CD4-positive, CD25-positive, alpha-beta regulatory T cell (primary cell): ENCODE results near the gene C14orf132. TPM values are rescaled to one million over a fixed set of nuclear protein-coding genes. Genes with fewer than 3 reads are reported as not detected.
A peak's percentile ranks its signal among the peaks of the same experiment; 100 is the strongest.

Source experiments
- ATAC-seq, 2 donors: fragments of 150-1000 bp; cut with Tn5 transposase; one replicate each; pipeline ENCODE4 v1.10.0; 2021; ENCODE audit warnings: low read depth in 2 of 2, moderate number of reproducible peaks in 2 of 2, moderate library complexity in 1 of 2
- DNase-seq, 3 donors: peaks; one replicate each; pipeline versions ENCODE4 v3.0.0 to v3.0.0-alpha.2; 2012 to 2022; ENCODE audit warnings: mixed read lengths in 1 of 3
- H3K27ac ChIP-seq: one replicate; pipeline ENCODE4 v1.7.0; 2013; ENCODE audit warnings: mild to moderate bottlenecking, low read length; ENCODE audit not compliant: insufficient read depth, poor library complexity, severe bottlenecking
- H3K27me3 ChIP-seq: one replicate; pipeline ENCODE4 v1.7.0; 2013; ENCODE audit warnings: low read length; ENCODE audit not compliant: control insufficient read depth, insufficient read depth
- H3K36me3 ChIP-seq: one replicate; pipeline ENCODE4 v1.7.0; 2013; ENCODE audit warnings: mild to moderate bottlenecking, low read length, moderate library complexity; ENCODE audit not compliant: control insufficient read depth, insufficient read depth
- H3K4me1 ChIP-seq: 2 replicates; pipeline ENCODE4 v1.7.0; 2013; ENCODE audit warnings: mild to moderate bottlenecking, low read length; ENCODE audit not compliant: insufficient read depth, control insufficient read depth, poor library complexity, severe bottlenecking
- H3K4me3 ChIP-seq: one replicate; pipeline ENCODE4 v1.7.0; 2013; ENCODE audit warnings: low read depth, mild to moderate bottlenecking, low read length, moderate library complexity
- H3K9me3 ChIP-seq, 2 experiments: 1 replicate in 1 of 2; 2 replicates in 1 of 2; pipeline ENCODE4 v1.7.0; 2013; ENCODE audit warnings: low read length in 2 of 2, mild to moderate bottlenecking in 1 of 2, moderate library complexity in 1 of 2; ENCODE audit not compliant: control insufficient read depth in 2 of 2
- H3K27ac Mint-ChIP-seq, 3 donors: one replicate each; pipeline ENCODE4 v1.8.0; 2020 to 2022; ENCODE audit warnings: mild to moderate bottlenecking in 3 of 3, mixed read lengths in 3 of 3, moderate library complexity in 2 of 3
- H3K27me3 Mint-ChIP-seq: one replicate; pipeline ENCODE4 v1.8.0; 2022; ENCODE audit warnings: mild to moderate bottlenecking, mixed read lengths
- H3K36me3 Mint-ChIP-seq: one replicate; pipeline ENCODE4 v1.8.0; 2020; ENCODE audit warnings: mixed read lengths
- H3K4me1 Mint-ChIP-seq, 4 donors: one replicate each; pipeline ENCODE4 v1.8.0; 2020 to 2022; ENCODE audit warnings: mixed read lengths in 4 of 4, mild to moderate bottlenecking in 1 of 4
- H3K4me3 Mint-ChIP-seq, 4 donors: one replicate each; pipeline ENCODE4 v1.8.0; 2020 to 2022; ENCODE audit warnings: mild to moderate bottlenecking in 4 of 4, mixed read lengths in 4 of 4, moderate library complexity in 3 of 4
- H3K9me3 Mint-ChIP-seq, 7 donors: one replicate each; pipeline ENCODE4 v1.8.0; 2020 to 2022; ENCODE audit warnings: mixed read lengths in 7 of 7, mild to moderate bottlenecking in 3 of 7, moderate library complexity in 2 of 7
- polyA plus RNA-seq, 4 donors: library from polyadenylated mRNA; unstranded; fragments of 300-500 nt; fragmentation: Illumina TruSeq; gene quantifications; one replicate each; pipeline ENCODE4 v1.2.3, GENCODE V29; 2021
- total RNA-seq: library from RNA; stranded (reverse); gene quantifications from one replicate; pipeline ENCODE4 v1.2.3, GENCODE V29; 2022

C14orf132 gene
- total and polyA plus RNA-seq, 5 donors from 2014 or later: 0.20 to 1.2 (median 0.30) TPM; not detected in 1

- peak overlapping the region in 1 of 4 donors; percentile 12 for H3K4me3 Mint-ChIP-seq
- peaks cover 6% of the 10 kb centered on the region for H3K36me3 Mint-ChIP-seq
- ATAC-seq (no peak), DNase-seq (no peak)
- H3K27me3 Mint-ChIP-seq: peaks cover 52% of the 10 kb centered on the region
- H3K9me3 Mint-ChIP-seq: peaks cover 0 to 3% (median 0%) of the 10 kb centered on the region in 7 donors
- peaks cover 25% of the 10 kb centered on the region for H3K27me3 ChIP-seq
- H3K9me3 ChIP-seq: no peaks in the 10 kb centered on the region
- peaks cover 0 to 31% (median 6%) of the 10 kb centered on the region in 4 donors for H3K4me1 Mint-ChIP-seq
- no peak overlapping the region for H3K27ac Mint-ChIP-seq
- no peak overlapping the region for H3K27ac ChIP-seq
- H3K4me3 ChIP-seq: no peak overlapping the region
- peaks cover 19% of the 10 kb centered on the region for H3K4me1 ChIP-seq
- no peaks in the 10 kb centered on the region for H3K36me3 ChIP-seq
These were observed 3.2 kb downstream of the C14orf132 start for GRCh38 chr14:96042248-96042930.

GRCh38 chr14:96046630-96047029 is 7.5 kb downstream of the C14orf132 start:
- peaks cover 0 to 3% (median 0%) of the 10 kb centered on the region in 7 donors for H3K9me3 Mint-ChIP-seq
- H3K36me3 ChIP-seq: no peaks in the 10 kb centered on the region
- DNase-seq (no peak), ATAC-seq (no peak)
- H3K4me1 ChIP-seq: no peaks in the 10 kb centered on the region
- H3K4me3 Mint-ChIP-seq: no peak overlapping the region
- peaks cover 6% of the 10 kb centered on the region for H3K36me3 Mint-ChIP-seq
- no peak overlapping the region for H3K27ac Mint-ChIP-seq
- no peaks in the 10 kb centered on the region for H3K4me1 Mint-ChIP-seq
- H3K27me3 ChIP-seq: peaks cover 7% of the 10 kb centered on the region
- H3K9me3 ChIP-seq: no peaks in the 10 kb centered on the region
- no peak overlapping the region for H3K4me3 ChIP-seq
- H3K27ac ChIP-seq: no peak overlapping the region
- peaks cover 19% of the 10 kb centered on the region for H3K27me3 Mint-ChIP-seq

GRCh38 chr14:96047101-96047500 is 7.9 kb downstream of the C14orf132 start:
- no peak overlapping the region for H3K27ac ChIP-seq
- DNase-seq (no peak), ATAC-seq (no peak)
- Mint-ChIP-seq H3K36me3 (peaks cover 2% of the 10 kb centered on the region), H3K4me1 (no peaks in the 10 kb centered on the region), H3K27me3 (peaks cover 16% of the 10 kb centered on the region), H3K27ac (no peak overlapping the region), H3K4me3 (no peak overlapping the region), H3K9me3 (peaks cover 0 to 3% (median 0%) of the 10 kb centered on the region in 7 donors)
- H3K4me1 ChIP-seq: no peaks in the 10 kb centered on the region
- H3K9me3 ChIP-seq: no peaks in the 10 kb centered on the region
- H3K4me3 ChIP-seq: no peak overlapping the region
- no peaks in the 10 kb centered on the region for H3K36me3 ChIP-seq
- peaks cover 3% of the 10 kb centered on the region for H3K27me3 ChIP-seq

- H3K27ac Mint-ChIP-seq: no peak overlapping the region
- H3K27me3 Mint-ChIP-seq: peaks cover 18% of the 10 kb centered on the region
These were observed 10.8 kb downstream of the C14orf132 start for GRCh38 chr14:96049932-96050331.

GRCh38 chr14:96050482-96050881 is 11.3 kb downstream of the C14orf132 start:
- Histone ChIP-seq H3K4me3 (no peak overlapping the region), H3K36me3 (no peaks in the 10 kb centered on the region), H3K4me1 (no peaks in the 10 kb centered on the region), H3K27me3 (no peaks in the 10 kb centered on the region), H3K27ac (no peak overlapping the region), H3K9me3 (no peaks in the 10 kb centered on the region)
- H3K9me3 Mint-ChIP-seq: peaks cover 0 to 2% (median 0%) of the 10 kb centered on the region in 7 donors
- ATAC-seq (no peak), DNase-seq (no peak)
- H3K4me3 Mint-ChIP-seq: no peak overlapping the region
- H3K27me3 Mint-ChIP-seq: peaks cover 20% of the 10 kb centered on the region
- H3K27ac Mint-ChIP-seq: no peak overlapping the region
- H3K4me1 Mint-ChIP-seq: no peaks in the 10 kb centered on the region
- no peaks in the 10 kb centered on the region for H3K36me3 Mint-ChIP-seq

More at GRCh38 chr14:96049932-96050331, 10.8 kb downstream of the C14orf132 start:
- DNase-seq (no peak), ATAC-seq (no peak)
- Histone ChIP-seq H3K27ac (no peak overlapping the region), H3K36me3 (no peaks in the 10 kb centered on the region), H3K27me3 (no peaks in the 10 kb centered on the region), H3K9me3 (no peaks in the 10 kb centered on the region), H3K4me1 (no peaks in the 10 kb centered on the region), H3K4me3 (no peak overlapping the region)
- Mint-ChIP-seq H3K4me3 (no peak overlapping the region), H3K4me1 (no peaks in the 10 kb centered on the region), H3K9me3 (peaks cover 0 to 3% (median 0%) of the 10 kb centered on the region in 7 donors), H3K36me3 (no peaks in the 10 kb centered on the region)

- H3K9me3 ChIP-seq: no peaks in the 10 kb centered on the region
- no peak overlapping the region for H3K27ac Mint-ChIP-seq
These were observed 12.1 kb downstream of the C14orf132 start for GRCh38 chr14:96051231-96051630.

GRCh38 chr14:96051642-96052540 is 12.7 kb downstream of the C14orf132 start:
- Histone ChIP-seq H3K4me1 (no peaks in the 10 kb centered on the region), H3K27me3 (no peaks in the 10 kb centered on the region), H3K36me3 (no peaks in the 10 kb centered on the region), H3K4me3 (no peak overlapping the region), H3K9me3 (no peaks in the 10 kb centered on the region), H3K27ac (no peak overlapping the region)
- peaks cover 0 to 2% (median 0%) of the 10 kb centered on the region in 7 donors for H3K9me3 Mint-ChIP-seq
- no peak overlapping the region for H3K4me3 Mint-ChIP-seq
- H3K27me3 Mint-ChIP-seq: peaks cover 27% of the 10 kb centered on the region
- no peaks in the 10 kb centered on the region for H3K4me1 Mint-ChIP-seq
- ATAC-seq (no peak), DNase-seq (no peak)
- no peaks in the 10 kb centered on the region for H3K36me3 Mint-ChIP-seq
- H3K27ac Mint-ChIP-seq: no peak overlapping the region

More at GRCh38 chr14:96051231-96051630, 12.1 kb downstream of the C14orf132 start:
- no peak for DNase-seq
- Mint-ChIP-seq H3K9me3 (peaks cover 0 to 2% (median 0%) of the 10 kb centered on the region in 7 donors), H3K27me3 (peaks cover 21% of the 10 kb centered on the region), H3K4me3 (no peak overlapping the region), H3K4me1 (no peaks in the 10 kb centered on the region), H3K36me3 (no peaks in the 10 kb centered on the region)
- H3K27ac ChIP-seq: no peak overlapping the region
- no peaks in the 10 kb centered on the region for H3K4me1 ChIP-seq
- no peak overlapping the region for H3K4me3 ChIP-seq
- no peaks in the 10 kb centered on the region for H3K27me3 ChIP-seq
- no peak for ATAC-seq
- no peaks in the 10 kb centered on the region for H3K36me3 ChIP-seq
